IMR-90 (cell line): ENCODE measurements around the gene PROX2. TPM values are rescaled to one million over a fixed set of nuclear protein-coding genes. Genes with fewer than 3 reads are reported as not detected.

Experiments
- ATAC-seq: fragments of 200-7000 bp; cut with Tn5 transposase; 2 replicates; pipeline ENCODE4 v1.9.1; 2020; ENCODE audit warnings: low read depth, mild to moderate bottlenecking, moderate library complexity
- BruUV-seq: library from RNA; stranded (reverse); fragments of 400-500 nt; replicated peaks from 2 replicates; lab custom pipeline; 2021; lab: Mats Ljungman, UMichigan
- CTCF ChIA-PET: fragments of 300-600 bp; formaldehyde crosslinking; extraction: SDS; loops from one replicate; lab custom pipeline; 2021; ENCODE audit warnings: antibody characterized with exemption; lab: Yijun Ruan, JAX
- POLR2A ChIA-PET: fragments of 300-600 bp; sonication (Branson Sonifier 250); formaldehyde crosslinking; loops from one replicate; lab custom pipeline; 2022; ENCODE audit warnings: antibody characterized with exemption; ENCODE audit not compliant: unreplicated experiment; lab: Charles Lee
- DNase-seq: peaks from one replicate; pipeline ENCODE4 v3.0.0; 2013
- H2AFZ ChIP-seq: replicated peaks from 2 replicates; pipeline ENCODE3; 2013; ENCODE audit warnings: low read length, mild to moderate bottlenecking; ENCODE audit not compliant: poor library complexity
- H2AK5ac ChIP-seq: 2 replicates; pipeline ENCODE4 v1.6.1; 2013; ENCODE audit warnings: low read depth, low read length, inconsistent platforms
- H2AK9ac ChIP-seq: replicated peaks from 2 replicates; pipeline ENCODE3; 2013; ENCODE audit warnings: mild to moderate bottlenecking, low read depth, low read length, moderate library complexity; ENCODE audit not compliant: poor library complexity
- H2BK120ac ChIP-seq: 2 replicates; pipeline ENCODE4 v1.6.1; 2013; ENCODE audit warnings: low read depth, low read length, inconsistent platforms
- H2BK15ac ChIP-seq: 3 replicates; pipeline ENCODE4 v1.6.1; 2013; ENCODE audit warnings: low read depth, low read length, inconsistent platforms
- H2BK20ac ChIP-seq: 2 replicates; pipeline ENCODE4 v1.6.1; 2013; ENCODE audit warnings: low read depth, mild to moderate bottlenecking, inconsistent platforms, low read length, moderate library complexity
- H2BK5ac ChIP-seq: 2 replicates; pipeline ENCODE4 v1.6.1; 2013; ENCODE audit warnings: mild to moderate bottlenecking, low read depth, low read length, inconsistent platforms; ENCODE audit not compliant: poor library complexity, severe bottlenecking
- H3K14ac ChIP-seq: replicated peaks from 2 replicates; pipeline ENCODE4 v1.6.1; 2013; ENCODE audit warnings: low read depth, low read length, inconsistent platforms
- H3K18ac ChIP-seq: 2 replicates; pipeline ENCODE4 v1.6.1; 2013; ENCODE audit warnings: low read depth, low read length, control low read depth
- H3K23ac ChIP-seq: 2 replicates; pipeline ENCODE4 v1.6.1; 2013; ENCODE audit warnings: low read depth, low read length, inconsistent platforms
- H3K27ac ChIP-seq: 2 replicates; pipeline ENCODE4 v1.5.1; 2013; ENCODE audit warnings: mild to moderate bottlenecking, control low read depth, low read length; ENCODE audit not compliant: insufficient read depth
- H3K27me3 ChIP-seq: 2 replicates; pipeline ENCODE4 v1.6.1; 2013; ENCODE audit warnings: low read length; ENCODE audit not compliant: control insufficient read depth, insufficient read depth
- H3K36me3 ChIP-seq: 2 replicates; pipeline ENCODE4 v1.6.1; 2013; ENCODE audit warnings: low read length, mixed read lengths; ENCODE audit not compliant: control insufficient read depth, insufficient read depth
- H3K4ac ChIP-seq: 2 replicates; pipeline ENCODE4 v1.6.1; 2013; ENCODE audit warnings: low read depth, low read length, inconsistent platforms
- H3K4me1 ChIP-seq: 2 replicates; pipeline ENCODE4 v1.6.1; 2013; ENCODE audit warnings: low read length, mixed read lengths; ENCODE audit not compliant: control insufficient read depth, insufficient read depth
- H3K4me2 ChIP-seq: 2 replicates; pipeline ENCODE4 v1.6.1; 2013; ENCODE audit warnings: low read depth, mild to moderate bottlenecking, control low read depth, low read length, moderate library complexity
- H3K4me3 ChIP-seq: 2 replicates; pipeline ENCODE4 v1.5.1; 2013; ENCODE audit warnings: low read depth, mild to moderate bottlenecking, control low read depth, low read length, moderate library complexity; ENCODE audit not compliant: insufficient read depth
- H3K56ac ChIP-seq: 2 replicates; pipeline ENCODE4 v1.6.1; 2013; ENCODE audit warnings: low read length, inconsistent platforms; ENCODE audit not compliant: insufficient read depth; ENCODE audit errors: extremely low read depth
- H3K79me1 ChIP-seq, 2 experiments: 2 replicates each; pipeline ENCODE4 v1.6.1; 2013; ENCODE audit warnings: low read length in 2 of 2, inconsistent platforms in 1 of 2, low read depth in 1 of 2
- H3K9ac ChIP-seq: 2 replicates; pipeline ENCODE4 v1.6.1; 2013; ENCODE audit warnings: low read depth, low read length, control low read depth
- H3K9me1 ChIP-seq: 2 replicates; pipeline ENCODE4 v1.6.1; 2013; ENCODE audit warnings: low read length, inconsistent platforms; ENCODE audit not compliant: insufficient read depth
- H3K9me3 ChIP-seq: 2 replicates; pipeline ENCODE4 v1.6.1; 2013; ENCODE audit warnings: low read length; ENCODE audit not compliant: control insufficient read depth, insufficient read depth
- H4K20me1 ChIP-seq: 2 replicates; pipeline ENCODE4 v1.6.1; 2013; ENCODE audit warnings: low read length, inconsistent platforms; ENCODE audit not compliant: insufficient read depth
- H4K5ac ChIP-seq: 2 replicates; pipeline ENCODE4 v1.6.1; 2013; ENCODE audit warnings: mild to moderate bottlenecking, low read depth, low read length, control low read depth
- H4K8ac ChIP-seq, 2 experiments: 2 replicates each; pipeline ENCODE4 v1.6.1; 2013; ENCODE audit warnings: low read depth in 2 of 2, low read length in 2 of 2, control low read depth in 1 of 2, inconsistent platforms in 1 of 2
- H4K91ac ChIP-seq: 2 replicates; pipeline ENCODE4 v1.6.1; 2013; ENCODE audit warnings: low read depth, low read length, inconsistent platforms; ENCODE audit not compliant: insufficient read depth
- CEBPB ChIP-seq: IDR thresholded peaks from 2 replicates; pipeline ENCODE4 v1.6.1; 2012; ENCODE audit warnings: low read depth, low read length, improper control_type of control experiment
- MAFK ChIP-seq: IDR thresholded peaks from 2 replicates; pipeline ENCODE4 v1.6.1; 2012; ENCODE audit warnings: low read depth, low read length, improper control_type of control experiment
- POLR2A ChIP-seq: IDR thresholded peaks from 2 replicates; pipeline ENCODE4 v1.6.1; 2012; ENCODE audit warnings: mild to moderate bottlenecking, low read depth, low read length
- WGBS, 2 experiments: methylation state at CpG; one replicate each; pipeline versions ENCODE4 v1.1.5 to v1.1.7; 2013; ENCODE audit warnings: missing lambda C conversion rate in 2 of 2; ENCODE audit not compliant: insufficient read length in 1 of 2; ENCODE audit errors: extremely low coverage in 2 of 2; 5-methylcytosine and 5-hydroxymethylcytosine counted together
- dilution Hi-C: fragments of 300-500 bp; cut with HindIII; formaldehyde crosslinking; loops from one replicate; pipeline ENCODE4 v1.14.3; 2018; ENCODE audit warnings: low sequenced_read_pairs; ENCODE audit not compliant: unreplicated experiment
- in situ Hi-C: fragments of 300-500 bp; cut with MboI; formaldehyde crosslinking; loops from 3 replicates; pipeline ENCODE4 v1.14.3; 2019; ENCODE audit warnings: low sequenced_read_pairs, inconsistent platforms, mixed read lengths
- intact Hi-C: fragments of 100-400 bp; cut with micrococcal nuclease; formaldehyde crosslinking; loops from 2 replicates; pipeline ENCODE4 v1.10.0; 2022
- polyA plus RNA-seq, 3 experiments: library from polyadenylated mRNA; depleted of rRNA; stranded (reverse); fragments of >200 nt; gene quantifications; 2 replicates each; pipeline ENCODE4 v1.2.3, GENCODE V29; 2012; ENCODE audit warnings: low replicate concordance in 1 of 3
- total RNA-seq: library from RNA; depleted of rRNA; stranded (reverse); fragments of >200 nt; gene quantifications from 2 replicates; pipeline ENCODE4 v1.2.3, GENCODE V29; 2012

The PROX2 gene
- total and polyA plus RNA-seq, 2 of the 4 experiments (the other 2 are of a cell fraction) = not detected

GRCh38 chr14:74866708-74867389 is 9.1 kb downstream of the PROX2 start:
- no peak overlapping the region for H2BK120ac ChIP-seq

More at GRCh38 chr14:74866708-74867389, 9.1 kb downstream of the PROX2 start:
- Histone ChIP-seq H3K79me1 (no peaks in the 10 kb centered on the region), H3K4me2 (no peak overlapping the region), H2AK9ac (no peak overlapping the region), H2AFZ (no peak overlapping the region), H3K9ac (no peak overlapping the region), H2BK15ac (no peak overlapping the region), H4K91ac (no peak overlapping the region), H3K23ac (0 out of 2 replicates have a peak overlapping the region, but pooled peaks have one; percentile 4), H3K4me1 (no peaks in the 10 kb centered on the region), H3K14ac (no peak overlapping the region), H3K56ac (no peak overlapping the region), H4K8ac (no peak overlapping the region), H4K5ac (no peak overlapping the region), H3K9me1 (no peaks in the 10 kb centered on the region), H3K9me3 (no peaks in the 10 kb centered on the region), H2AK5ac (no peak overlapping the region), H2BK20ac (no peak overlapping the region), H3K27ac (no peak overlapping the region), H4K20me1 (no peaks in the 10 kb centered on the region), H3K18ac (no peak overlapping the region), H2BK5ac (no peak overlapping the region), H3K4me3 (no peak overlapping the region), H3K4ac (no peak overlapping the region), H3K27me3 (peaks cover 10% of the 10 kb centered on the region), H3K36me3 (no peaks in the 10 kb centered on the region)
- ChIA-PET CTCF (no interaction called here), POLR2A (no interaction called here)
- ATAC-seq (no peak), DNase-seq (no peak)
- BruUV-seq = no TSS peak
- TF ChIP-seq POLR2A = no peak
- TF ChIP-seq CEBPB = no peak
- TF ChIP-seq MAFK = no peak
- intact Hi-C loops = no loop called here
- in situ Hi-C loops = no loop called here
- dilution Hi-C loops = no loop called here
- 46% methylated on average over 2 of the region's 3 CpGs; no CpG with 5 or more reads in 1 of the 2 experiments for WGBS, 2 experiments
